Dermis blood vessel endothelial cell (primary cell): Measurements from ENCODE around the gene NFIL3. TPM values are rescaled to one million over a fixed set of nuclear protein-coding genes. Genes with fewer than 3 reads are reported as not detected.

Experiments
- DNase-seq: peaks from one replicate; pipeline ENCODE4 v3.0.0; 2010
- total RNA-seq: library from RNA; depleted of rRNA; stranded (reverse); fragments of >200 nt; gene quantifications from 2 replicates; pipeline ENCODE4 v1.2.3, GENCODE V29; 2014

Gene NFIL3
- total RNA-seq, 1 donor from 2014 or later, result 6.3 TPM

GRCh38 chr9:91421971-91422757 lies 1.5 kb downstream of the NFIL3 start:
- DNase-seq, result peak; percentile 39

- DNase-seq, result peak; percentile 62
These were observed 2.4 kb downstream of the NFIL3 start for GRCh38 chr9:91421128-91421765.

- DNase-seq, result peak; percentile 14
These were observed 3.0 kb downstream of the NFIL3 start for GRCh38 chr9:91420501-91421127.

- peak; percentile 84 for DNase-seq
These were observed 4.1 kb downstream of the NFIL3 start for GRCh38 chr9:91419222-91420191.

GRCh38 chr9:91418215-91418610 lies 5.4 kb downstream of the NFIL3 start:
- DNase-seq, result no peak

- no peak for DNase-seq
These were observed 5.9 kb downstream of the NFIL3 start for GRCh38 chr9:91417602-91418214.

GRCh38 chr9:91416096-91416712 lies 7.4 kb downstream of the NFIL3 start:
- peak; percentile 25 for DNase-seq

GRCh38 chr9:91415290-91415689 lies 8.3 kb downstream of the NFIL3 start:
- DNase-seq, result no peak

- DNase-seq, result no peak
These were observed 10.7 kb downstream of the NFIL3 start for GRCh38 chr9:91412941-91413340.

GRCh38 chr9:91411096-91411771 lies 12.4 kb downstream of the NFIL3 start:
- DNase-seq, result peak; percentile 33

GRCh38 chr9:91410161-91410560 lies 13.5 kb downstream of the NFIL3 start:
- DNase-seq, result no peak

- DNase-seq, result no peak
These were observed 15.2 kb downstream of the NFIL3 start for GRCh38 chr9:91408475-91408874.

- DNase-seq, result no peak
These were observed 15.9 kb downstream of the NFIL3 start for GRCh38 chr9:91407580-91408318.

GRCh38 chr9:91405343-91406077 lies 18.1 kb downstream of the NFIL3 start:
- no peak for DNase-seq

GRCh38 chr9:91403665-91404543 lies 19.7 kb downstream of the NFIL3 start:
- DNase-seq, result no peak

GRCh38 chr9:91398926-91399325 lies 24.7 kb downstream of the NFIL3 start:
- no peak for DNase-seq

- DNase-seq, result peak; percentile 71
These were observed 27.8 kb downstream of the NFIL3 start for GRCh38 chr9:91395553-91396471.
